IMR-90 (cell line): ENCODE measurements around the gene ELOVL5. TPM values are rescaled to one million over a fixed set of nuclear protein-coding genes. Genes with fewer than 3 reads are reported as not detected.

Source experiments
- ATAC-seq: fragments of 200-7000 bp; cut with Tn5 transposase; 2 replicates; pipeline ENCODE4 v1.9.1; 2020; ENCODE audit warnings: low read depth, mild to moderate bottlenecking, moderate library complexity
- BruUV-seq: library from RNA; stranded (reverse); fragments of 400-500 nt; replicated peaks from 2 replicates; lab custom pipeline; 2021; lab: Mats Ljungman, UMichigan
- CTCF ChIA-PET: fragments of 300-600 bp; formaldehyde crosslinking; extraction: SDS; loops from one replicate; lab custom pipeline; 2021; ENCODE audit warnings: antibody characterized with exemption; lab: Yijun Ruan, JAX
- POLR2A ChIA-PET: fragments of 300-600 bp; sonication (Branson Sonifier 250); formaldehyde crosslinking; loops from one replicate; lab custom pipeline; 2022; ENCODE audit warnings: antibody characterized with exemption; ENCODE audit not compliant: unreplicated experiment; lab: Charles Lee
- DNase-seq: peaks from one replicate; pipeline ENCODE4 v3.0.0; 2013
- H2AFZ ChIP-seq: replicated peaks from 2 replicates; pipeline ENCODE3; 2013; ENCODE audit warnings: low read length, mild to moderate bottlenecking; ENCODE audit not compliant: poor library complexity
- H2AK5ac ChIP-seq: 2 replicates; pipeline ENCODE4 v1.6.1; 2013; ENCODE audit warnings: low read depth, low read length, inconsistent platforms
- H2AK9ac ChIP-seq: replicated peaks from 2 replicates; pipeline ENCODE3; 2013; ENCODE audit warnings: mild to moderate bottlenecking, low read depth, low read length, moderate library complexity; ENCODE audit not compliant: poor library complexity
- H2BK120ac ChIP-seq: 2 replicates; pipeline ENCODE4 v1.6.1; 2013; ENCODE audit warnings: low read depth, low read length, inconsistent platforms
- H2BK15ac ChIP-seq: 3 replicates; pipeline ENCODE4 v1.6.1; 2013; ENCODE audit warnings: low read depth, low read length, inconsistent platforms
- H2BK20ac ChIP-seq: 2 replicates; pipeline ENCODE4 v1.6.1; 2013; ENCODE audit warnings: low read depth, mild to moderate bottlenecking, inconsistent platforms, low read length, moderate library complexity
- H2BK5ac ChIP-seq: 2 replicates; pipeline ENCODE4 v1.6.1; 2013; ENCODE audit warnings: mild to moderate bottlenecking, low read depth, low read length, inconsistent platforms; ENCODE audit not compliant: poor library complexity, severe bottlenecking
- H3K14ac ChIP-seq: replicated peaks from 2 replicates; pipeline ENCODE4 v1.6.1; 2013; ENCODE audit warnings: low read depth, low read length, inconsistent platforms
- H3K18ac ChIP-seq: 2 replicates; pipeline ENCODE4 v1.6.1; 2013; ENCODE audit warnings: low read depth, low read length, control low read depth
- H3K23ac ChIP-seq: 2 replicates; pipeline ENCODE4 v1.6.1; 2013; ENCODE audit warnings: low read depth, low read length, inconsistent platforms
- H3K27ac ChIP-seq: 2 replicates; pipeline ENCODE4 v1.5.1; 2013; ENCODE audit warnings: mild to moderate bottlenecking, control low read depth, low read length; ENCODE audit not compliant: insufficient read depth
- H3K27me3 ChIP-seq: 2 replicates; pipeline ENCODE4 v1.6.1; 2013; ENCODE audit warnings: low read length; ENCODE audit not compliant: control insufficient read depth, insufficient read depth
- H3K36me3 ChIP-seq: 2 replicates; pipeline ENCODE4 v1.6.1; 2013; ENCODE audit warnings: low read length, mixed read lengths; ENCODE audit not compliant: control insufficient read depth, insufficient read depth
- H3K4ac ChIP-seq: 2 replicates; pipeline ENCODE4 v1.6.1; 2013; ENCODE audit warnings: low read depth, low read length, inconsistent platforms
- H3K4me1 ChIP-seq: 2 replicates; pipeline ENCODE4 v1.6.1; 2013; ENCODE audit warnings: low read length, mixed read lengths; ENCODE audit not compliant: control insufficient read depth, insufficient read depth
- H3K4me2 ChIP-seq: 2 replicates; pipeline ENCODE4 v1.6.1; 2013; ENCODE audit warnings: low read depth, mild to moderate bottlenecking, control low read depth, low read length, moderate library complexity
- H3K4me3 ChIP-seq: 2 replicates; pipeline ENCODE4 v1.5.1; 2013; ENCODE audit warnings: low read depth, mild to moderate bottlenecking, control low read depth, low read length, moderate library complexity; ENCODE audit not compliant: insufficient read depth
- H3K56ac ChIP-seq: 2 replicates; pipeline ENCODE4 v1.6.1; 2013; ENCODE audit warnings: low read length, inconsistent platforms; ENCODE audit not compliant: insufficient read depth; ENCODE audit errors: extremely low read depth
- H3K79me1 ChIP-seq, 2 experiments: 2 replicates each; pipeline ENCODE4 v1.6.1; 2013; ENCODE audit warnings: low read length in 2 of 2, inconsistent platforms in 1 of 2, low read depth in 1 of 2
- H3K9ac ChIP-seq: 2 replicates; pipeline ENCODE4 v1.6.1; 2013; ENCODE audit warnings: low read depth, low read length, control low read depth
- H3K9me1 ChIP-seq: 2 replicates; pipeline ENCODE4 v1.6.1; 2013; ENCODE audit warnings: low read length, inconsistent platforms; ENCODE audit not compliant: insufficient read depth
- H3K9me3 ChIP-seq: 2 replicates; pipeline ENCODE4 v1.6.1; 2013; ENCODE audit warnings: low read length; ENCODE audit not compliant: control insufficient read depth, insufficient read depth
- H4K20me1 ChIP-seq: 2 replicates; pipeline ENCODE4 v1.6.1; 2013; ENCODE audit warnings: low read length, inconsistent platforms; ENCODE audit not compliant: insufficient read depth
- H4K5ac ChIP-seq: 2 replicates; pipeline ENCODE4 v1.6.1; 2013; ENCODE audit warnings: mild to moderate bottlenecking, low read depth, low read length, control low read depth
- H4K8ac ChIP-seq, 2 experiments: 2 replicates each; pipeline ENCODE4 v1.6.1; 2013; ENCODE audit warnings: low read depth in 2 of 2, low read length in 2 of 2, control low read depth in 1 of 2, inconsistent platforms in 1 of 2
- H4K91ac ChIP-seq: 2 replicates; pipeline ENCODE4 v1.6.1; 2013; ENCODE audit warnings: low read depth, low read length, inconsistent platforms; ENCODE audit not compliant: insufficient read depth
- BHLHE40 ChIP-seq: fragments of 150-350 bp; IDR thresholded peaks from 2 replicates; pipeline ENCODE4 v1.6.1; 2016; ENCODE audit warnings: mild to moderate bottlenecking, low read depth, low read length
- CEBPB ChIP-seq: IDR thresholded peaks from 2 replicates; pipeline ENCODE4 v1.6.1; 2012; ENCODE audit warnings: low read depth, low read length, improper control_type of control experiment
- CHD1 ChIP-seq: IDR thresholded peaks from 2 replicates; pipeline ENCODE4 v1.6.1; 2012; ENCODE audit warnings: low read depth, low read length, improper control_type of control experiment
- FOS ChIP-seq: fragments of 150-350 bp; IDR thresholded peaks from 2 replicates; pipeline ENCODE4 v1.6.1; 2016; ENCODE audit warnings: low read depth, low read length
- MAZ ChIP-seq: IDR thresholded peaks from 2 replicates; pipeline ENCODE4 v1.6.1; 2012; ENCODE audit warnings: low read depth, mild to moderate bottlenecking, low read length, improper control_type of control experiment, moderate library complexity, borderline replicate concordance
- MXI1 ChIP-seq: IDR thresholded peaks from 2 replicates; pipeline ENCODE4 v1.6.1; 2012; ENCODE audit warnings: low read depth, mild to moderate bottlenecking, low read length, moderate library complexity, borderline replicate concordance
- NFE2L2 ChIP-seq: fragments of 150-350 bp; IDR thresholded peaks from 2 replicates; pipeline ENCODE4 v1.6.1; 2016; ENCODE audit warnings: low read depth, mild to moderate bottlenecking, low read length
- RAD21 ChIP-seq: IDR thresholded peaks from 2 replicates; pipeline ENCODE4 v1.6.1; 2012; ENCODE audit warnings: low read length, improper control_type of control experiment
- RCOR1 ChIP-seq: IDR thresholded peaks from 2 replicates; pipeline ENCODE4 v1.6.1; 2012; ENCODE audit warnings: mild to moderate bottlenecking, low read length, improper control_type of control experiment; ENCODE audit not compliant: insufficient replicate concordance
- SMC3 ChIP-seq: fragments of 150-350 bp; IDR thresholded peaks from 2 replicates; pipeline ENCODE4 v1.6.1; 2016; ENCODE audit warnings: low read depth, mild to moderate bottlenecking, antibody characterized with exemption, low read length, moderate library complexity
- WGBS, 2 experiments: methylation state at CpG; one replicate each; pipeline versions ENCODE4 v1.1.5 to v1.1.7; 2013; ENCODE audit warnings: missing lambda C conversion rate in 2 of 2; ENCODE audit not compliant: insufficient read length in 1 of 2; ENCODE audit errors: extremely low coverage in 2 of 2; 5-methylcytosine and 5-hydroxymethylcytosine counted together
- dilution Hi-C: fragments of 300-500 bp; cut with HindIII; formaldehyde crosslinking; loops from one replicate; pipeline ENCODE4 v1.14.3; 2018; ENCODE audit warnings: low sequenced_read_pairs; ENCODE audit not compliant: unreplicated experiment
- in situ Hi-C: fragments of 300-500 bp; cut with MboI; formaldehyde crosslinking; loops from 3 replicates; pipeline ENCODE4 v1.14.3; 2019; ENCODE audit warnings: low sequenced_read_pairs, inconsistent platforms, mixed read lengths
- intact Hi-C: fragments of 100-400 bp; cut with micrococcal nuclease; formaldehyde crosslinking; loops from 2 replicates; pipeline ENCODE4 v1.10.0; 2022
- polyA plus RNA-seq, 3 experiments: library from polyadenylated mRNA; depleted of rRNA; stranded (reverse); fragments of >200 nt; gene quantifications; 2 replicates each; pipeline ENCODE4 v1.2.3, GENCODE V29; 2012; ENCODE audit warnings: low replicate concordance in 1 of 3
- total RNA-seq: library from RNA; depleted of rRNA; stranded (reverse); fragments of >200 nt; gene quantifications from 2 replicates; pipeline ENCODE4 v1.2.3, GENCODE V29; 2012
- TF ChIP-seq, protein P1 (sequence below): fragments of 150-350 bp; IDR thresholded peaks from 2 replicates; pipeline ENCODE4 v1.6.1; 2016; ENCODE audit warnings: low read depth, mild to moderate bottlenecking, low read length, moderate library complexity, borderline replicate concordance
- TF ChIP-seq, protein P2 (sequence below): conservative IDR thresholded peaks from 2 replicates; pipeline ENCODE4 v1.5.1; 2012; ENCODE audit warnings: mild to moderate bottlenecking, low read depth, low read length, improper control_type of control experiment
- TF ChIP-seq, protein P3 (sequence below): fragments of 150-350 bp; IDR thresholded peaks from 2 replicates; pipeline ENCODE4 v1.6.1; 2017; ENCODE audit warnings: mild to moderate bottlenecking, antibody characterized with exemption, low read length, low read depth

ELOVL5 gene
- total and polyA plus RNA-seq, 2 of the 4 experiments (the other 2 are of a cell fraction): 32.1 to 42.3 TPM

DNA sequence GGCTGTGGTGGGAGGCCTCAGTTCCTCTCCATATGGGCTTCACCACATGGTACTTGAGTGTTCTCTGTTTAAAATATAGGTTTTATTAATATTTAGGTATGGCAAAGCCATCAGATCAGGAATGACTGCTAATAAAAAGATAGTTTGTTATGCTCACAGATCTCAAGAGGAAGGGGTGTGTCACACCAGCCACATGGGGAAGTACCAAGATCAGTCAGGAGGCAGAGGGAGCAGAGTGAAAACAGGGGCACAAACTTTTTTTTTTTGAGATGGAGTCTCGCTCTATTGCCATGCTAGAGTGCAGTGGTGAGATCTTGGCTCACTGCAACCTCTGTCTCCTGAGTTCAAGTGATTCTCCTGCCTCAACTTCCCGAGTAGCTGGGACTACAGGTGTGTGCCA, 108.0 kb downstream of the ELOVL5 start:
- Histone ChIP-seq H3K9ac (no peak overlapping the region), H3K18ac (no peak overlapping the region), H3K56ac (no peak overlapping the region), H2BK5ac (no peak overlapping the region), H3K79me1 (no peaks in the 10 kb centered on the region), H2BK20ac (no peak overlapping the region), H3K4me2 (no peak overlapping the region), H2AK5ac (no peak overlapping the region), H3K4ac (no peak overlapping the region), H3K36me3 (no peaks in the 10 kb centered on the region), H3K23ac (no peak overlapping the region), H2BK120ac (no peak overlapping the region), H4K5ac (no peak overlapping the region), H4K91ac (no peak overlapping the region), H2AK9ac (no peak overlapping the region), H2AFZ (no peak overlapping the region), H3K4me3 (no peak overlapping the region), H3K4me1 (no peaks in the 10 kb centered on the region), H4K20me1 (no peaks in the 10 kb centered on the region), H3K9me1 (no peaks in the 10 kb centered on the region), H3K27me3 (peaks cover 8% of the 10 kb centered on the region), H3K14ac (no peak overlapping the region), H3K9me3 (no peaks in the 10 kb centered on the region), H2BK15ac (no peak overlapping the region), H4K8ac (no peak overlapping the region), H3K27ac (no peak overlapping the region)
- intact Hi-C loops (loop anchor here (10.0 kb wide), 1 partner anchor 234 kb away; no protein-coding TSS in a partner anchor), in situ Hi-C loops (no loop called here), dilution Hi-C loops (no loop called here)
- DNase-seq: no peak
- BruUV-seq: no TSS peak
- TF ChIP-seq CHD1: no peak
- TF ChIP-seq, protein P1, sequence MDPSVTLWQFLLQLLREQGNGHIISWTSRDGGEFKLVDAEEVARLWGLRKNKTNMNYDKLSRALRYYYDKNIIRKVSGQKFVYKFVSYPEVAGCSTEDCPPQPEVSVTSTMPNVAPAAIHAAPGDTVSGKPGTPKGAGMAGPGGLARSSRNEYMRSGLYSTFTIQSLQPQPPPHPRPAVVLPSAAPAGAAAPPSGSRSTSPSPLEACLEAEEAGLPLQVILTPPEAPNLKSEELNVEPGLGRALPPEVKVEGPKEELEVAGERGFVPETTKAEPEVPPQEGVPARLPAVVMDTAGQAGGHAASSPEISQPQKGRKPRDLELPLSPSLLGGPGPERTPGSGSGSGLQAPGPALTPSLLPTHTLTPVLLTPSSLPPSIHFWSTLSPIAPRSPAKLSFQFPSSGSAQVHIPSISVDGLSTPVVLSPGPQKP: no peak
- no peak for TF ChIP-seq MXI1
- no peak for TF ChIP-seq SMC3
- TF ChIP-seq, protein P2, sequence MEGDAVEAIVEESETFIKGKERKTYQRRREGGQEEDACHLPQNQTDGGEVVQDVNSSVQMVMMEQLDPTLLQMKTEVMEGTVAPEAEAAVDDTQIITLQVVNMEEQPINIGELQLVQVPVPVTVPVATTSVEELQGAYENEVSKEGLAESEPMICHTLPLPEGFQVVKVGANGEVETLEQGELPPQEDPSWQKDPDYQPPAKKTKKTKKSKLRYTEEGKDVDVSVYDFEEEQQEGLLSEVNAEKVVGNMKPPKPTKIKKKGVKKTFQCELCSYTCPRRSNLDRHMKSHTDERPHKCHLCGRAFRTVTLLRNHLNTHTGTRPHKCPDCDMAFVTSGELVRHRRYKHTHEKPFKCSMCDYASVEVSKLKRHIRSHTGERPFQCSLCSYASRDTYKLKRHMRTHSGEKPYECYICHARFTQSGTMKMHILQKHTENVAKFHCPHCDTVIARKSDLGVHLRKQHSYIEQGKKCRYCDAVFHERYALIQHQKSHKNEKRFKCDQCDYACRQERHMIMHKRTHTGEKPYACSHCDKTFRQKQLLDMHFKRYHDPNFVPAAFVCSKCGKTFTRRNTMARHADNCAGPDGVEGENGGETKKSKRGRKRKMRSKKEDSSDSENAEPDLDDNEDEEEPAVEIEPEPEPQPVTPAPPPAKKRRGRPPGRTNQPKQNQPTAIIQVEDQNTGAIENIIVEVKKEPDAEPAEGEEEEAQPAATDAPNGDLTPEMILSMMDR: no peak
- no peak for TF ChIP-seq RCOR1
- TF ChIP-seq CEBPB: no peak
- TF ChIP-seq, protein P3, sequence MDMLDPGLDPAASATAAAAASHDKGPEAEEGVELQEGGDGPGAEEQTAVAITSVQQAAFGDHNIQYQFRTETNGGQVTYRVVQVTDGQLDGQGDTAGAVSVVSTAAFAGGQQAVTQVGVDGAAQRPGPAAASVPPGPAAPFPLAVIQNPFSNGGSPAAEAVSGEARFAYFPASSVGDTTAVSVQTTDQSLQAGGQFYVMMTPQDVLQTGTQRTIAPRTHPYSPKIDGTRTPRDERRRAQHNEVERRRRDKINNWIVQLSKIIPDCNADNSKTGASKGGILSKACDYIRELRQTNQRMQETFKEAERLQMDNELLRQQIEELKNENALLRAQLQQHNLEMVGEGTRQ: no peak
- TF ChIP-seq MAZ: no peak
- no peak for TF ChIP-seq NFE2L2
- TF ChIP-seq RAD21: no peak
- TF ChIP-seq FOS: no peak
- TF ChIP-seq BHLHE40: no peak
- no peak for ATAC-seq
- POLR2A ChIA-PET: no interaction called here
- no CpG with 5 or more reads among the region's 2 CpGs for WGBS, 2 experiments
- CTCF ChIA-PET: no interaction called here
